Hindlimb muscle (tissue), 1 donor: ENCODE data around the gene IMMP2L. TPM values are rescaled to one million over a fixed set of nuclear protein-coding genes. Genes with fewer than 3 reads are reported as not detected.

Source experiments
- DNase-seq: peaks from one replicate; pipeline ENCODE4 v3.0.0-alpha.2; 2013
- polyA plus RNA-seq: library from polyadenylated mRNA; unstranded; fragments of 120-200 nt; gene quantifications from one replicate; pipeline ENCODE4 v1.2.1, GENCODE V29; 2013; ENCODE audit not compliant: insufficient read length

Gene IMMP2L
- polyA plus RNA-seq, 1 donor: 18.4 TPM

- DNase-seq: no peak
Measured at GRCh38 chr7:111388912-111389311, 173.4 kb downstream of the IMMP2L start.

GRCh38 chr7:111388016-111388415 is 174.3 kb downstream of the IMMP2L start:
- DNase-seq: no peak

GRCh38 chr7:111384065-111384891 is 178.0 kb downstream of the IMMP2L start:
- DNase-seq: no peak

- DNase-seq: no peak
Measured at GRCh38 chr7:111383133-111383532, 179.2 kb downstream of the IMMP2L start.

- no peak for DNase-seq
Measured at GRCh38 chr7:111381590-111381989, 180.7 kb downstream of the IMMP2L start.

- DNase-seq: no peak
Measured at GRCh38 chr7:111380945-111381344, 181.3 kb downstream of the IMMP2L start.

GRCh38 chr7:111374027-111374426 is 188.3 kb downstream of the IMMP2L start:
- no peak for DNase-seq

GRCh38 chr7:111371437-111371836 is 190.9 kb downstream of the IMMP2L start:
- DNase-seq: no peak

GRCh38 chr7:111370002-111370401 is 192.3 kb downstream of the IMMP2L start:
- DNase-seq: no peak

- no peak for DNase-seq
Measured at GRCh38 chr7:111368381-111369065, 193.8 kb downstream of the IMMP2L start.

- DNase-seq: no peak
Measured at GRCh38 chr7:111364413-111364812, 197.9 kb downstream of the IMMP2L start.

GRCh38 chr7:111363099-111363498 is 199.2 kb downstream of the IMMP2L start:
- DNase-seq: no peak

GRCh38 chr7:111362506-111363054 is 199.7 kb downstream of the IMMP2L start:
- no peak for DNase-seq

- DNase-seq: no peak
Measured at GRCh38 chr7:111358915-111359314, 203.4 kb downstream of the IMMP2L start.

- no peak for DNase-seq
Measured at GRCh38 chr7:111357691-111358090, 204.6 kb downstream of the IMMP2L start.

GRCh38 chr7:111356941-111357340 is 205.4 kb downstream of the IMMP2L start:
- no peak for DNase-seq

GRCh38 chr7:111352319-111352718 is 210.0 kb downstream of the IMMP2L start:
- no peak for DNase-seq

- no peak for DNase-seq
Measured at GRCh38 chr7:111346219-111346618, 216.1 kb downstream of the IMMP2L start.

GRCh38 chr7:111343017-111343416 is 219.3 kb downstream of the IMMP2L start:
- no peak for DNase-seq

GRCh38 chr7:111339006-111339405 is 223.3 kb downstream of the IMMP2L start:
- DNase-seq: no peak

- no peak for DNase-seq
Measured at GRCh38 chr7:111333010-111333409, 229.3 kb downstream of the IMMP2L start.

GRCh38 chr7:111330235-111330523 is 232.1 kb downstream of the IMMP2L start:
- DNase-seq: no peak

GRCh38 chr7:111329367-111330234 is 232.7 kb downstream of the IMMP2L start:
- no peak for DNase-seq
